ENCODE data around the gene NLGN1.

NLGN1 gene

DNA sequence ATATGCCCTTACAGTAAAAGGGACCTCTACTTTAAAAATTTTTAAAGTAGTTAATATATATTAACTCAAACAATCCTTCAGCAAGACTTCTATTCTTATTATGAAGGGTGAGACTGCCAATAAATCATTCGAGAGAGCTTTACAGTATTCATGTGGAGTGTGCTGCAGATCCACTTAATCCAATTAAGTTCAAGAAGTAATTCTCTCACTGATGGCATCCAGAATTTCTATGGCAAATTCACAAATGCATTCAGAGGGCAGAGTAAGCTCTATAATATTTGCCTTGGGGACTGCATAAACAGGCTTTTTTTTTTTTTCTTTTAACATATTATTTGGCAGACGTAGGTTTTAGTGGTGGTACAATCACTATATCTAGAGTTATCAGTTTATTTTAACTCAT, 692.0 kb downstream of the NLGN1 start:
- DNase-seq (ENCODE audit: low read depth in 2 of 2): no peak

DNA sequence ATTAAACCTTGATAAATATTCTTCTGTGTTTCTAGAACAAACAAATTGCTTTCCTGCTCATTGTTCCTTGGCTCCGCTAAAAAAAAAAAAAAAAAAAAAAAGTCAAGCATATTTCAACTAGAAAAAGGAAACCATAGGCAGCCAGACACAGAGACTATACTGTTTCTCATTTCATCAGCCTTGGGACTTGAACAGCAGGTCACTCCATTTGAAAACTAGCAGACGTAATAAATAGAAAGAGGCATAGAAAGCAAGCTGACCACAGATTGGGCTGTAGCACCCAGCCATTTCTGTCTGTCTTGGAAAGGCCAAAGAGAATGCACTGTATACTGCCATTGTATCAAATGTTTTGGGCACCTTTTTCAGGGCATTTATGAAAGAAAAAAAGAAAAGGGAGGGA, 697.1 kb downstream of the NLGN1 start:
- no peak for DNase-seq (ENCODE audit: low read depth in 2 of 2)

DNA sequence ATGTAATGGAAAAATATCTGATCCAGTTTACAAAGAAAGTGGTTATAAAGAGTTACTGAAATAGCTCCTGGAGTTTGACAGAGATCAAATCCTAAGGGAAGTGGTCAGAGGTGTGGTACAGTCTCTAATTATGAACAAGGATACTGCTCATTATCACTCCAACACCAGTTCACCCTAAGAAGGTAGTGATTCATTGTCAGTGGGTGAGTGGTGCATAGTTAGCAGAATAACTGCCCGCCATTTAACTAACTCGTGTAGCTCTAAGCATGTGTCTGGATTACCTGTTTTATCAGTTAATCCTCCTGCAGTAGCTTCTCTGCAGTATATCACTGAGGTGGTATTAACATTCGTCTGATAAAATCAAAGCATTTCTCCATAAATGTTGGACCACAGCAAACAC, 700.1 kb downstream of the NLGN1 start:
- DNase-seq (ENCODE audit: low read depth in 2 of 2): no peak

DNA sequence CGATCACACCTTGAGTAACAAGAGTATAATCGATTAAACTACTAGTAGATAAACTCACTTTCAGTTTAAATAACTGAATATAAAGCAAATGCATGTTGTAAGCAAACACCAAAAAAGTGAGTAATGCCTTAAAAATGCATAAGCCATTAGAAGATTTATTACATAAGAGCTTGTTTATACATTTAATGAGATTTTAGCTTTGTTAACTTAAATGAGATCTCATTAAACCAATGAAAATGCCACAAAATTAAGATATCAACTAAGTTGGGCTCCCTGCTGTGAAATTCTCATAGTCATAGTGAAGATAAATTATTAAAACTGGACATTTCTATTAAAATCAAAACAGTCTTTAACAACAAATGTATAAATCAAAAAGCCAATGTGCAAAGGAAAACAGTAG, 701.2 kb downstream of the NLGN1 start:
- DNase-seq (ENCODE audit: low read depth in 2 of 2): no peak

DNA sequence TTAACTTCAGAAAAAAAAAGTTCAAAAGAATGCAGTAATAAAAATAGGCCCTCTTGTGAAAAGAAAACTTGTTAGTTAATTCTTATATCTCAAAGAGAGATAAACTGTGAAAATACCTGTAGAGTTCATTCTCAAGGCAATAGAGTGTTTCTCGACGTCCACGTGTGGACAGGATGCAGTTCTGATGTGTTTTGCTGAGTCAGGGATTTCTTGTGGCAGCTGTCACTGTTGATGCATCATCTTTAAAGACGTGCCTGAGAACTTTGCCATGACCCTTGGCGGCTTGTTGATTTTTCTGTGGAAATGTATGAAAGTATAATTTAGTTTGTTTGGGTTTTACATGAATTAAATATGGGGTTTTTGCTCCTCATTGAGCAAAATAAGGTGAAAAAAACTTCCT, 702.2 kb downstream of the NLGN1 start:
- DNase-seq (ENCODE audit: low read depth in 2 of 2): no peak

DNA sequence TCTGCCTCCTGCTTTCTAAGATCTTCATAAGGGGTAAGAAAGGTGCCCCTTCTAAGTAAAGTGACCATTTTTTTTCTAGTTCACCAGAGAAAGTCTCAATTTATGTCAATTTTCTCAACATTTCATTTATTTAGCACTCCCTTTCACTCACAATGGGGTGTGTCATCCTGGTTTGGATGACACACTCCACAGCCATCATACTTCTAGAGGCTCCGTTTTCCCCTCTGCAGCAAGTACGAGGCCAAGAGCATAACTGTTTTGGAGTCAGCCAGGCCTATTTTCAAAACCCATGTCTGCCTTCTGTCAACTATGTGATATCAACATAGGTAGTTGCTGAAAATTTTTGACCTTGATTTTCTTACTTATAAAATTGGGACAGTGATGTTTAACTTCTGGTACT, 703.2 kb downstream of the NLGN1 start:
- DNase-seq (ENCODE audit: low read depth in 2 of 2): no peak

DNA sequence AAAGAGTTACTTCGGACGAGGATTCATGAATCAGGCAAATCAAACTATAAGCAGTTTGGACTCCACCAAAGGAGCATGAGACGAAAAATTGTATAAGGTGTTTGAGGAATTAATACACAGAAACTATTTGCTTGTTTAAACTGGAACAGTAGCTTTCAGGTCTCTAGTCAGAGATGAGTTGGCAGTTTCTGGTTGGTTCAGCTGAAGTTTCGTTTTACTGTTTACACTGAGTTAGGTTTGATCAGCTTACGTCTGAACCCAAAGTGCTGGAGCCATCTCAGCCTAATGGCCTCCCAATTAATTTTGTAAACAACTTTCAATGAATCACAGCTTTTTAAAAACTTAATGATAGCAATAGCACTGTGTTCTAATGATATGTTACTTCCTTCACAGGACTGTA, 703.7 kb downstream of the NLGN1 start:
- no peak for DNase-seq (ENCODE audit: low read depth in 2 of 2)

DNA sequence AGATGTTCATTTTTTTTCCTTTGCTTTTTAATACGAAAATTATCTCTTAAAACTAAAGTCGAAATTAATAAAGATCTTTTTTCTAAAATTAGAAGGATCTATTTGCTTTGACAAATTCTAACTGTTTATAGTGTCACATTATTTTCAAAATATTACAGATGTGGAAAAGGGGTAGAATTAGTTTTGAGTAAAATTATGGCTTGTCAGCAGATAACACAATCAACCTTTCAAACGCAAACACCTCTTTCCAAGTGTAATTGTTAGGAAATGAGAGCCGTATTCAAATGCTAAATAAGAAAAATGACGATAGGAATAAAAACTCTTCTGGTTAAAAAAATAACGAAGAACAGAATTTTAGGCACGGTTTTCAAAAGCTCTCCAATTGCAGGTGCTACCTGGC, 704.7 kb downstream of the NLGN1 start:
- DNase-seq (ENCODE audit: low read depth in 2 of 2): no peak

DNA sequence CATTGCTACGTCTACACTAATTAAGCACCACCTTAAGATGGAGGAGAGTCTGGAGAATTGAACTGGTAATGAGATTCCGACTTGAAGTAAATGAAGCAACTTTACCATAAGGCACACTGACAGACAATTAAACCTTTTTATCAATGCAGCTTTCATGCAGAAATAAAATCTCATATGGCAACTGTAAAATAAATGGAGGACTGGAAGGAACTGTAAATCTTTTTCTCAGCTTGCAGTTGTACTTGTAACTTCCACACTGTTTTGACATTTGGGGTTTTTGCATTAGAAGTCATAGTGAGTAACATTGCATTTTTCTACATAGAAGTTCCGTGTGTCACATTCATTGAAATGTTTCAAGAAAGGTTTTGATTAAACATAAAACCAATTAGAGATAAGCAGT, 705.3 kb downstream of the NLGN1 start:
- DNase-seq (ENCODE audit: low read depth in 2 of 2): no peak

DNA sequence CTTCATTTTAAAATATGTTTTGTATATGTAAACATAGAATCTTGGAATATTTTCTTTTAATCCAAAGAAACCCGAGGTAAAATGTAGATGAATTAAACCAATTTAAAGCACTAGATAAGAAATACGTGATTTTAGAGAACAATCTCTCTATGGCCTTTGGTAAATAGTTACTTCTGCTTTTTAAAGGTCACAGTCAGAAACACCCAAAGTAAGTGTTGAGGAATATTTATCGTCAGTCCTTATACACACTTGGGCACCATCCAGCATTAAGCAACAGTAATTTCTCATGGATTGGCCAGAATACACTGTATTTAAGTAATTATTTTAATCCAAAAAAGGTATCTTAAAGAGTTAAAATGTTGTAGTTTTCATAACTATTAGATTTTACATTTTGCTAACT, 713.2 kb downstream of the NLGN1 start:
- no peak for DNase-seq (ENCODE audit: low read depth in 2 of 2)

DNA sequence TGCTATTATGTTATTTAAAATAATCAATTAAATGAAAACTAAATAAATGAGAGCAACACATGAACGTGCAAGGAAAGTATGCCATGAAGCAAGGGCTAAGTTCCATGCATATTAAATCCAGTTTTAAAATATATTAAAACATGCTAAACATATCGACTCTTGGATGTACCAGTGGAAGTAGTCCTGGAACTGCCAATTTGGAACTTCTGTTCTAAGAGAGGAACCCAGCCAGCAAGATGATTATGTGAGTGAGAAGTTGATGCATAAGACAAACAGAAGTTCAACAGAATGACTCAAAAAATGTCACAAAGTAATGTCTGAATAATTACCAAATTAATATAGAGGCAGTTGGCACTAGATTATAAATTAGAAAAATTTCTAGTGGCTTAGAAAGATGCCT, 714.2 kb downstream of the NLGN1 start:
- no peak for DNase-seq (ENCODE audit: low read depth in 2 of 2)

DNA sequence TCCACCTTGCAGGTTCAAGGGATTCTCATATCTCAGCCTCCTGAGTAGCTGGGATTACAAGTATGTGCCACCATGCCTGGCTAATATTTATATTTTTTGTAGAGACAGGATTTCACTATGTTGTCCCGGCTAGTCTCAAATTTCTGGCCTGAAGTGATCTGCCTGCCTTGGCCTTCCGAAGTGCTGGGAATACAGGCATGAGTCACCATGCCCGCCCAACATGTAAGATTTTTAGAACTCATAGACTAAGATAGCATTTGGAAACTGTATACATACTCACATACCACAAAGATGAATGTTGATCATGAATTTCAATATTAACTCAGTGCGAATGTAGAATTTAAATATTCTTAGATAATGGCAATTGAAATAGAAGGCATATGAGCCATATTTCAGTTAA, 718.9 kb downstream of the NLGN1 start:
- no peak for DNase-seq (ENCODE audit: low read depth in 2 of 2)

DNA sequence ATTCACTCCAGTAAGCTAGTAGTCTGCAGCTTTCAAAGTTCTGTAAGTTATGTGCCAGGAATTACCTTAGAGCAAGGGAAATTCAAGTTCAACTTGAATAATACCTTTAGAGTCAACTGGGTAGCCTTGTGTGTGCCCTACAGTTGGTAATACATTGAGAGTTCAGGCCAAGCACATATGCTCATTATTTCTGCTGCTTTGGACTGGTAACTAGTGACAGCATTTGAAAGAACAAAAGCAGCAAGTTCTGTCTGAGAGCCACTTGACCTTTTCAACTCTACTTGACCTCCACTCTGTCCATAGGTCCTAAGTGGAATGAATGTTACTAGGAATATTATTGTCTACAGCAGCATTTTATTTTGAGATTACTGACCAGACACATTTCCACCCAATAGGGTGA, 723.5 kb downstream of the NLGN1 start:
- DNase-seq (ENCODE audit: low read depth in 2 of 2): no peak

DNA sequence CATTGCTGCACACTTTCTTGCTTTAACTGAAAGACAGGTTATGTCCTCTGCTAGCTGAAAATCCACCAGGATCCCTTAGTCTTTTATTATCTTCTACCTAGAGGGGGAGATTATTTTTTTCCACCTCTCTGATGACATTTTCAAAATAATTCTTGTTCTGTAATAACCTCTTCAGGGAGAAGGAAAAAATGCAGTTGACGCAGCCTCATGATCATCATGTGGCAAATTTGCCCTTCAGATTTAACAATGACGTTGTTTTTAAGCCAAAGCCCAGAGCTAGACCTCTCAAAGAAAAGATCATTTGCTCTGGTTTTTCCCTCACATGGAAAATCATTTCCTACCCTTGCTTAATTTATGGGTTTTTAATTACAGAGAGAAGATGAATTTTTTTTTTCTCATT, 724.9 kb downstream of the NLGN1 start:
- DNase-seq (ENCODE audit: low read depth in 2 of 2): no peak

DNA sequence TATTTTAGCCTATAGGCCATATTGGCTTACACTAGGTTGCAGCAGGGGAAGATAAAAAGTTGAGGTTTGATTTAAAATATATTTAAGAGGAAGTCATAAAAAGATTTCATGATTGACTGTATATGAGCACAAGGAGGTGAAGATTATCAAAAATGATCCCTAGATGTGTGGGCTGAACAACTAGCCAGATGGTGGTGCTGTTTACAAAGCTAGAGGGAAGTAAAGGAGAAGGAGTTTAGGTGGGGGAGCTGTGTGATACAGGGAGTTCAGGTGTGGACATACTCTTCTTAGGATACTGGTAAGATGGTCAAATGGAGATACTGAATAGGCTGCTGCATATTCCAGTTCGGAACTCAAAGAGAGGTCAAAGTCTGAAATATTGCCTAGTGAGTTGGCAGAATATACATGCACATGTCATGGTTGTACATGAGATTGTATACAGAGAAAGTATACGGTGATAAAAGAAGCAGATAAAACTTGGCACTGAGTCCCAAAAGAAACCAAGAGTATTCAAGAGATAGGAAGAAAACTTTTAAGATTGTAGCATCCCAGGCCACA, 727.8 kb downstream of the NLGN1 start:
- DNase-seq (ENCODE audit: low read depth in 2 of 2): peak; percentile 19 to 21

DNA sequence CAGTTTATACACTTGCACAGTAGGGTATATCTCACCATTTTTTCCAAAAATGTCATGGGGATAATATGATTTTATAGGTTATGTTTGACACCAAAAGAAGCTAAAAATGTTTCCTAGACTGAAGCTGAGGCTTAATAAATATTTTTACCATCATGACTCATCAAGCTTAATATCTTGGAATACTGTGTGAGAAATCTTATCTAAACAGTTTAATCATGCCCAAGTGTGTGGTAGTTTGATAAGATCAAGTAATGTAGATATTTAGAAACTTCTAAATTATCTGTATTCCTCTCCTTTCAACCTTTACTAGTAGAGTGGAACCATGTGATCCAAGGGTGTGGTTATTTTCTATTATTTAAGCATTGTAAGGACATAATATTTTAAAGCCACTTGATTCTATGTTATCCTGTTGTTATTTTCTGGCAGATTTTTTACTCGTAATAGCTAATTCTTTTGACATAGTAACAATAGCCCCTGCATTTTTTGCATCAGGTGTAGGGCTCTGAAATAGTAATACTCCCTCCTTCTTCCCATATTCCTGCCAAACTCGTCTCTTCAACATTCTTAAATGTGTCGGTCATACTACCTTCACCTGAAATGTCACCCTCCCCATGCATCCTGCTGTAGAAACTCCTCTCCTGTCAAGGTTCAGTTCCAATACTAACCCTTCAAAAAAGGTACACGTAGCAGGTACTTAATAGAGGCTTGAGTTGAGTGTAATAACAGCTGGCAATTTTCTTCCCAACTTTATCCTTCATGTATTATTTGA, 729.6 kb downstream of the NLGN1 start:
- DNase-seq (ENCODE audit: low read depth in 2 of 2): no peak

DNA sequence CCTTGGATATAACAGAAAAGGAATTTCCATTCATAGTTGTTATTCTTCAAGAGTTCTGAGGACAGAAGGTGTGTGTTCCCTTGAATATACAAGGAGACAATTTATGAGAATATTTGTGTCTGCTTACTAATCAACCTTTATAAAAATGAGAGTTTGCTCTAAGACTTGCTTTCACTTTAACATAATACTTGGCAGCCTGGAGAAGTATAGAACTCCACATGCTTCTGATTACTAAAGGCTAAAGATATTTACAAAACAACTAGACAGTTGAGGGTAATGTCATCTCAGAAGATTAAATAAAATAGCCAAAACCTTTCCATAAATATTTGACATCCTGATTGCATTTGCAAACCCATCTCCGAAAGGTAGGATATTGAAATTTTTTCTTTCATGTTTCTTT, 734.5 kb downstream of the NLGN1 start:
- no peak for DNase-seq (ENCODE audit: low read depth in 2 of 2)

DNA sequence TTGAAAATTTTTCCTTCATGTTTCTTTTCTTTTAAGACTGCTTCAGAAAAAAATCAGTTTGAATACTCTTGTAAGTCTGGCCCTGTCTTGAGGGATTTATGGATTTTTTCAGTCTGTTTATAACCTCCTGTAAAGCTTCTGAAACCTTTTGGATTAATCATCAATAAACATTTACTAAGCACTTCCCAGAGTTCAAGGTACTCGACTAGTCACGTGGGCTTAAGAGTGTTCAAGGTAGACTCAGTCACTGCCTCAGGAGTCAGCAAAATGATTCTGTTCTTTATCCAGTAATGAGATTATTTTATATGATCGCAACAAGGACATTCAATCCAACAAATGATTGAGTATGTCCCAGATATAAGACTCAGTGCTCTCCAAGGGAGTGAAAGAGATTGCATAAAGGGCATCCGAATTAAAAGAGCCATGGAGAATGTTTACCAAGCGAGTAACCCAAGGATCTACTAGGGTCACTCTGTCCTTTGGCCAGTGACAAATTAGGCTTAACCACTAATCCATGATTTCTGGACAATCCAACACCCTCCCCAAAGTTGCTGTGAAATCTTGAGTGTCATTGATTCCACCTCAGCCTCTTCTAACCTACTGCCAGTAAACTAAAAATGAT, 735.0 kb downstream of the NLGN1 start:
- DNase-seq (ENCODE audit: low read depth in 2 of 2): no peak

DNA sequence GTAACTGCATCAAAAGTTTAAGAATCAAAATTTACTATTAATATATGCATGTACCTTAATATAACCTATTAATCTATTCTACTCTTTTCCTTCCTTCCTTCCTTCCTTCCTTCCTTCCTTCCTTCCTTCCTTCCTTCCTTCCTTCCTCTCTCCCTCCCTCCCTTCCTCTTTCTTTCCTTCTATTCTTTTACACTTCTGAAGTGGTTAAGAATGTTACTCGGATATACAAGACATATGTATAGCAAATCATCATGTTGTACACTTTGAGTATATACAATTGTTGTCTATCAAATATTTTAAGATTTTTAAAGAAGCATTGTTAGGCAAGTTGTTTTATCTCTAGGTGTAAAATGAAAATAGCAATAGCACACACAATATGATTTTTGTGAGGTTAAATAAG, 748.5 kb downstream of the NLGN1 start:
- DNase-seq (ENCODE audit: low read depth in 2 of 2): no peak

DNA sequence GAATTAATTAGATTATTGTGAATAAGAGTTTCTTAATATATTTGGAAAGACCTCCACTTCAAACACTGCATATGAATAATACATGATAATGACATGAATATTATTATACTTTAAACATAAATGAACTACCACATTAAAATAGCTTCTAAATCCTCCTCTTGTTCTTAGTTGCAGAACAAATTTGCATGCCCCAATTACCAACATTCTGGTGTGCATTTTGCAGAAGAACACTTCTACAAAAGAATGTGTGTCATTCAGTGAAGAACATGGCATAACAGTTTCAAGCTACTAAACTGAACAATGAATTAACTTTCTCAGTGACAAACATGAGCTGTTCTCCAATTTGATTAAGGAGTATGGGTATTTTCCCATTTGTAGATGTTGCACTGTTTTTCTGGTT, 750.3 kb downstream of the NLGN1 start:
- DNase-seq (ENCODE audit: low read depth in 2 of 2): no peak

DNA sequence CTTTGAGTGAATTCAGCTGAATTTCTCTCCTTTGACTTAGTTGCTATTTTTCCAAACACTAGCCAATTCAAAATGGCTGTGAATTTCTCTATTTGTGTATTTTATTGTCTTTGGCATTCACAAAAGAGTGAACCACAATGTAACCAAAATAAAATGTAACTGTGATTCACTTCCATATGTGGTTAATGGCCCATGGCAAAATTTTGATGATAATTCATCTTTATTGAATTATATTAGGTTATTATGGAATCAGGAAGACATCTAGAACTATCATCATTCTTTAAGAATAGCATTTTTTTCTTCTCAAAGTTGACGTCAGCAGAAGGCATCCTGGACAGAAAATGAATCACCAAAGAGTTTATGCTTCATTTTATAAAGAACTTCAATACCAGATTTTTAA, 756.3 kb downstream of the NLGN1 start:
- peak; percentile 63 to 65 for DNase-seq (ENCODE audit: low read depth in 2 of 2)

DNA sequence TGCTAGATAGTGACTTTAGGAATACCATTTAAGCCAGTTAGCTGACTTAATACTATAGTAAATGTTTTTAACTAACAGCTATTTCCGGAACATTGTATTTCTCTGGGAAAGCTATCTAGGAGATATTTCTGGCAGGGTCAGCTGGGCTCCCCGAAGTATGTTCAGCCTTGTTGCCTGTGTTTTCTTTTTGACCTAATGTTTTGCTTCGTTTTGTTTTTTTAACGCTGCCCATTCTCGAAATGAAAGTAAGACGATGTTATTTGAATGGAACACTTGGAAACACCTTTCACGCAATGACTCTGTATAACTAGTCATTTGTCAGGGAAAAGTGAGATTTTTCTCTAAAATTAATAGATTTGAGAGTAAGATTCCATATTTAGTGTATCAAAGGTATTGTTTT, 758.7 kb downstream of the NLGN1 start:
- no peak for DNase-seq (ENCODE audit: low read depth in 2 of 2)

DNA sequence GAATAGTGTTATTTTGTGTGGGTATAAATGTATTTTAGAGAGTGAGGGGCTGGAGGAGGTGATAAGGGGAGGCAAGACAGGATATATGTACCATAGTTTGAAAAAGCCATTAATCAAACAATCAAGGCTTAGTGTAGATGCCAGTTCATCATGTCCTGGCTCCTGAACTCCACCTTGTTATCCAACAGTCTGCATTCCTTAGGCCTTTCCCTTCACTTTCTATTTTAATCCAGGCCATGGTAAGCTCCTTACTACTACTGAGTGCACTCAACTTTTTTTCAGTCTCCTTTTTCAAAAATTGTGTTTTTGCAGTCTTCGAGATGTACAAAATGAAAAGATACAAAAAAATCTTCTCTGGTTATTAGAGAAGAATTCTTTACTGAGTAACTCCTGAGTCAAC, 761.1 kb downstream of the NLGN1 start:
- DNase-seq (ENCODE audit: low read depth in 2 of 2): no peak

DNA sequence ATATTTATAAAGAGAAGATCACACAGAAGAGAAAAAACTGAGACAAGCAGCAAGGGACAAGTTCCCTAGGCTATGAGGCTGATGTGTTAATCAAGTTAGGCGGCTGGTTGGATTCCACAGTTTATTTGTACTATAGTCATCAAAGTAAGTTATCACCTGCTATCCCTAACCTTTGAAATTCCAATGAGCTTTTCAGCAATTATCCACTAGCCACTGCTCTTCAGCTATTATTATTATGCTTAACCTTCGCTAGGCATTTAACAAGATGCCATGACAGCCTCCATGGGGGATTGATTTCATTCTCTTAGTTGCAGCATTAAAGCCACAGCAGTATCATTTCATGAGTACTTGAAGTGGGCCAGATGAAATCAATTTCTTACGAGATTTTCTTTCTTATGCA, 762.1 kb downstream of the NLGN1 start:
- DNase-seq (ENCODE audit: low read depth in 2 of 2): no peak

Data from fibroblast of skin of left biceps (primary cell).